Tibial nerve (tissue), 3 donors: ENCODE data around the gene CRYBG1.

Source experiments
- CTCF ChIP-seq, 5 experiments: fragments of 200-600 bp in 3 of 5; fragments of 450-650 bp in 2 of 5; sonication (generic) in 3 of 5; IDR thresholded peaks; one replicate each; pipeline ENCODE4 v1.5.1; 2016 to 2019; ENCODE audit warnings: antibody characterized with exemption in 5 of 5, mild to moderate bottlenecking in 3 of 5, moderate library complexity in 2 of 5
- POLR2A ChIP-seq, 2 donors: fragments of 450-650 bp; IDR thresholded peaks; one replicate each; pipeline ENCODE4 v1.6.1; 2017; ENCODE audit warnings: antibody characterized with exemption in 2 of 2, mild to moderate bottlenecking in 2 of 2, moderate library complexity in 2 of 2

GRCh38 chr6:106600329-106600728 is 239.8 kb downstream of the CRYBG1 start:
- TF ChIP-seq CTCF (IDR thresholded peaks at IDR 0.05) (no peak), POLR2A (IDR thresholded peaks at IDR 0.05) (no peak)
